Neuronal stem cell (in vitro differentiated cells): ENCODE data around the gene IL19.

Experiments
- DNase-seq: peaks from one replicate; pipeline ENCODE4 v3.0.0-alpha.2; 2013; ENCODE audit warnings: low spot score
- H2AFZ ChIP-seq: one replicate; pipeline ENCODE4 v1.6.1; 2013; ENCODE audit warnings: mild to moderate bottlenecking, low read length, inconsistent platforms
- H2AK5ac ChIP-seq: 2 replicates; pipeline ENCODE4 v1.6.1; 2013; ENCODE audit warnings: low read depth, mild to moderate bottlenecking, inconsistent platforms, low read length, moderate library complexity, mixed read lengths
- H2BK120ac ChIP-seq: 2 replicates; pipeline ENCODE4 v1.6.1; 2013; ENCODE audit warnings: low read depth, mild to moderate bottlenecking, inconsistent platforms, low read length, moderate library complexity, mixed read lengths
- H2BK12ac ChIP-seq: one replicate; pipeline ENCODE4 v1.6.1; 2013; ENCODE audit warnings: low read length, inconsistent platforms
- H2BK15ac ChIP-seq: 2 replicates; pipeline ENCODE4 v1.6.1; 2013; ENCODE audit warnings: mild to moderate bottlenecking, low read length, inconsistent platforms, mixed read lengths
- H2BK5ac ChIP-seq: one replicate; pipeline ENCODE4 v1.6.1; 2013; ENCODE audit warnings: inconsistent platforms, mild to moderate bottlenecking, low read length, moderate library complexity
- H3K14ac ChIP-seq: one replicate; pipeline ENCODE4 v1.6.1; 2013; ENCODE audit warnings: low read length, inconsistent platforms
- H3K18ac ChIP-seq: 2 replicates; pipeline ENCODE4 v1.6.1; 2013; ENCODE audit warnings: low read length, inconsistent platforms
- H3K23ac ChIP-seq: 2 replicates; pipeline ENCODE4 v1.6.1; 2013; ENCODE audit warnings: low read depth, mild to moderate bottlenecking, mixed read lengths, low read length, inconsistent platforms; ENCODE audit not compliant: poor library complexity
- H3K27ac ChIP-seq: replicated peaks from 3 replicates; pipeline ENCODE4 v1.5.1; 2013; ENCODE audit warnings: low read length, inconsistent platforms
- H3K27me3 ChIP-seq, 3 experiments: 2 replicates each; pipeline ENCODE4 v1.6.1; 2013; ENCODE audit warnings: low read length in 3 of 3, mild to moderate bottlenecking in 2 of 3, inconsistent platforms in 1 of 3, low read depth in 1 of 3, mixed read lengths in 1 of 3, moderate library complexity in 1 of 3; ENCODE audit not compliant: control insufficient read depth in 3 of 3, insufficient read depth in 3 of 3
- H3K36me3 ChIP-seq, 2 donors: replicated peaks in 1 of 2; 2 replicates each; pipeline ENCODE4 v1.6.1; 2013; ENCODE audit warnings: low read length in 2 of 2; ENCODE audit not compliant: control insufficient read depth in 2 of 2, insufficient read depth in 2 of 2
- H3K4ac ChIP-seq: 2 replicates; pipeline ENCODE4 v1.6.1; 2013; ENCODE audit warnings: inconsistent platforms, mild to moderate bottlenecking, low read length, moderate library complexity
- H3K4me1 ChIP-seq, 2 donors: 1 replicate in 1 of 2; 2 replicates in 1 of 2; pipeline ENCODE4 v1.6.1; 2013; ENCODE audit warnings: low read length in 2 of 2, low read depth in 1 of 2; ENCODE audit not compliant: control insufficient read depth in 2 of 2, insufficient read depth in 1 of 2
- H3K4me2 ChIP-seq: one replicate; pipeline ENCODE4 v1.6.1; 2013; ENCODE audit warnings: mild to moderate bottlenecking, low read length, inconsistent platforms; ENCODE audit not compliant: insufficient read depth, poor library complexity, severe bottlenecking
- H3K4me3 ChIP-seq, 2 donors: 2 replicates each; pipeline ENCODE4 v1.5.1; 2013; ENCODE audit warnings: low read length in 2 of 2, mild to moderate bottlenecking in 2 of 2, inconsistent platforms in 1 of 2, moderate library complexity in 1 of 2
- H3K79me1 ChIP-seq: one replicate; pipeline ENCODE4 v1.6.1; 2013; ENCODE audit warnings: low read depth, mild to moderate bottlenecking, inconsistent platforms, low read length, moderate library complexity
- H3K9ac ChIP-seq: one replicate; pipeline ENCODE4 v1.6.1; 2013; ENCODE audit warnings: mild to moderate bottlenecking, low read depth, low read length, inconsistent platforms; ENCODE audit not compliant: poor library complexity
- H3K9me3 ChIP-seq, 2 donors: replicated peaks in 1 of 2; 2 replicates each; pipeline versions ENCODE3 to v1.6.1; 2013; ENCODE audit warnings: low read length in 2 of 2, mild to moderate bottlenecking in 2 of 2, inconsistent platforms in 1 of 2, low read depth in 1 of 2, mixed read lengths in 1 of 2, moderate library complexity in 1 of 2; ENCODE audit not compliant: control insufficient read depth in 2 of 2, insufficient read depth in 1 of 2
- H4K8ac ChIP-seq: one replicate; pipeline ENCODE4 v1.6.1; 2013; ENCODE audit warnings: low read depth, mild to moderate bottlenecking, inconsistent platforms, low read length, moderate library complexity
- H4K91ac ChIP-seq: one replicate; pipeline ENCODE4 v1.6.1; 2013; ENCODE audit warnings: low read length, low read depth, mild to moderate bottlenecking, inconsistent platforms; ENCODE audit not compliant: poor library complexity
- WGBS, 2 donors: extraction: QIAGEN DNeasy Blood & Tissue Kit; methylation state at CpG; one replicate each; pipeline ENCODE4 v1.1.7; 2013; ENCODE audit warnings: missing lambda C conversion rate in 2 of 2, mixed read lengths in 1 of 2; ENCODE audit not compliant: insufficient read length in 2 of 2, insufficient replicate concordance in 1 of 2; ENCODE audit errors: extremely low coverage in 2 of 2; 5-methylcytosine and 5-hydroxymethylcytosine counted together

Gene IL19

DNA sequence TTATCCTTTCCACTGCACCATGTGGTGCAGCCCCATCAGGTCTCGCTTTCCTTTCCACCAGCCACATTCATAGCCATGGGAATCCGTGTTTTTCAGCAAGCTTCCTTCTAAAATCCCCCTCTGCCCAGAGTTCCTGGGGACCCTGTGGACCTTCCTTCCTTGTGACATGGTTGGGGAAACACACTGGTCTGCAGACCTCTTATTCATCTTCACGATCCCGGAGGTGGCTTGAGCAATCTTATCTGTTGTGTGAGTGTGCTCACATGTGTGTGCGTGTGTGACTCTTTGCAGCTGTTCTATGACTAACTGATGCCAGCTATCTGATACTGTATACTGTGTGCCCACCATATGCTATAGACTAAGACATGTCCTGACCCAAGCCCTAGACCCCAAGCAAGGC, 17.3 kb downstream of the IL19 start:
- no peak overlapping the region for H3K23ac ChIP-seq
- no peak overlapping the region for H2AFZ ChIP-seq
- H3K9me3 ChIP-seq: no peaks in the 10 kb centered on the region
- H2AK5ac ChIP-seq: no peak overlapping the region
- no peak overlapping the region for H2BK120ac ChIP-seq
- no peak overlapping the region for H3K4me2 ChIP-seq
- no peak for DNase-seq
- H4K8ac ChIP-seq: no peak overlapping the region
- no peaks in the 10 kb centered on the region for H3K36me3 ChIP-seq
- no peak overlapping the region for H2BK5ac ChIP-seq
- H2BK12ac ChIP-seq: no peak overlapping the region
- H2BK15ac ChIP-seq: no peak overlapping the region
- no CpG with 5 or more reads among the region's 5 CpGs for whole genome bisulfite sequencing, 2 donors
- peak overlapping the region in 1 of 2 donors; percentile 48 for H3K4me3 ChIP-seq
- H3K9ac ChIP-seq: no peak overlapping the region
- H3K4me1 ChIP-seq: no peaks in the 10 kb centered on the region
- no peak overlapping the region for H3K14ac ChIP-seq
- H4K91ac ChIP-seq: no peak overlapping the region
- no peak overlapping the region for H3K18ac ChIP-seq
- no peak overlapping the region for H3K27ac ChIP-seq
- no peaks in the 10 kb centered on the region for H3K79me1 ChIP-seq
- no peak overlapping the region for H3K4ac ChIP-seq
- peaks cover 0 to 20% (median 0%) of the 10 kb centered on the region in 3 experiments for H3K27me3 ChIP-seq

GRCh38 chr1:206788487-206789050, 18.0 kb downstream of the IL19 start:
- Histone ChIP-seq H4K91ac (no peak overlapping the region), H3K4me2 (no peak overlapping the region), H3K18ac (no peak overlapping the region), H2BK15ac (no peak overlapping the region), H3K23ac (no peak overlapping the region), H3K14ac (no peak overlapping the region), H3K9ac (no peak overlapping the region), H4K8ac (no peak overlapping the region), H3K9me3 (no peaks in the 10 kb centered on the region), H3K27ac (no peak overlapping the region), H3K4ac (no peak overlapping the region), H2BK120ac (no peak overlapping the region), H3K4me3 (no peak overlapping the region), H2AK5ac (no peak overlapping the region), H3K27me3 (peaks cover 0 to 14% (median 0%) of the 10 kb centered on the region in 3 experiments), H3K36me3 (no peaks in the 10 kb centered on the region), H2BK5ac (no peak overlapping the region), H3K79me1 (no peaks in the 10 kb centered on the region), H3K4me1 (no peaks in the 10 kb centered on the region), H2AFZ (no peak overlapping the region), H2BK12ac (no peak overlapping the region)
- WGBS, 2 donors: no CpG with 5 or more reads among the region's 3 CpGs
- no peak for DNase-seq

DNA sequence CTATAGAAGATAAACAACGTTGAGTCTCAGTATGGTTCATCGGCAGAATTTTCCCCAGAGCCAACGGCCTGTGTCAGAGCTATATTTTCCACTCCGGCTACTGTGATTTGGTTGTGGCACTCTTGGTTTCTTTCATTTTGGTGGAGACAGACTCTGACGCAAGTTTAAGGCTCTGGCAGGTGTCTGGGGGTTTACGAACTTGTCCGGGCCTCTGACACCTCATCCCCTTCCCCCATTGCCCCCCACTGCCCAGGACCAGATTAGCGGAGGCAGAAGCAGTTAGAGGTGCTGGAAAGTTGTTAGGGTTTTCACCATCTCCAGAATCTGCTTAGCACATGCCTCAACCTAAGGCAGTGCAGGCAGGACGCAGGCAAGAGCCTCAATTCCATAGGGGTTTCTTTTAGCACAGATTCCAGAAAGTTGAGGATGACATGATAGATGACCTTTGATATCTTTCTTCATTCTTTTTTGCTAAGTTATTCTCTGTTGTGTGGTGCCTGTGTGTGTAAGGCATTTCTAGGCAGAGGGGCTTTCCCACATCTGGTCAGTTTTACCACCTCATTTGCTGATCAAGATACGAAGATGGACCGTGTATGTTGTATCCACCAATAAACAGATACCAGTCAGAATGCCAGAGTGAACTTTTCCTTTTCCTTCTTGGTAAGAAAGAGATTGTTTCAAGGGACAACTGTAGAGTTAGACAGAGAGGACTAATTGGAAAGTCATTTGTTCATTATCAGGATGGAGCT, 20.1 kb downstream of the IL19 start:
- Histone ChIP-seq H3K4ac (no peak overlapping the region), H3K9me3 (no peaks in the 10 kb centered on the region), H3K18ac (no peak overlapping the region), H3K4me3 (no peak overlapping the region), H3K36me3 (no peaks in the 10 kb centered on the region), H3K4me1 (no peaks in the 10 kb centered on the region), H3K79me1 (no peaks in the 10 kb centered on the region), H3K23ac (no peak overlapping the region), H4K91ac (no peak overlapping the region), H4K8ac (no peak overlapping the region), H3K27ac (no peak overlapping the region), H2AFZ (no peak overlapping the region), H2BK12ac (no peak overlapping the region), H3K27me3 (peaks cover 0 to 3% (median 0%) of the 10 kb centered on the region in 3 experiments), H2BK120ac (no peak overlapping the region), H2BK5ac (no peak overlapping the region), H2AK5ac (no peak overlapping the region), H3K4me2 (no peak overlapping the region), H3K9ac (no peak overlapping the region), H3K14ac (peak overlapping the region; percentile 22), H2BK15ac (no peak overlapping the region)
- DNase-seq: no peak
- WGBS, 2 donors: no CpG with 5 or more reads among the region's 11 CpGs

DNA sequence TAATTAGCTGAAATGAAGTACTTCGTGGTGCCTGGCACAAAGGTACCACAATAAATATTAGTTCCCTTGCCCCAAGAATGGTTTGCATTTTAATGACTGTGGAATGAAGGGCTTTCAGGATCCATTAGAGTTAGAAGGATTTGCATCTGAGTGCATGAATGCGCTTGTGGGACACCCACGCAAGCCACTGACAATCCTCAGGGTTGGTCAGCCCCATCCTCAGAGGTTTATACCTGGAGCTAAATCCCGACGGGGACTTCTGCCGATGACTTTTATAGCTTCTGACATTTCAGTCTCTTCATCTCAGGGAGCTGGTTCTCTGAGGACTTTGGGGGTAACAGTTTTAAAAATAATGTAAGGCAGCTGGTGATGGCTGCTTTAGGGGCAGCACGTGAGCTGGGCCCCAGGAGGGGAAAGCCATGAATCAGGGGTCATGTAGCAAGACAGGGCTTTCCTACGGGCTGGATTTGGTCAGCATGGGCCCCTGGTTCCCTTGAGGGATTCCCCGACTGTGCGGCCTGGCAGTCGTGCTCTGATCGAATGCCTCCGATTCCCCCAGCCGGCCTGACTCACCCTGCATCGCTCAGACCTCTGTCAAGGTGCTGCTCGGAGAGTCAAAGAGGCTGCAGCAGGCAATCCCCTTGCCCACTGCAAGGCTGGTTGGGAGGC, 22.5 kb downstream of the IL19 start:
- Histone ChIP-seq H3K4me3 (no peak overlapping the region), H2BK120ac (no peak overlapping the region), H2BK5ac (no peak overlapping the region), H3K9ac (no peak overlapping the region), H3K36me3 (no peaks in the 10 kb centered on the region), H3K79me1 (no peaks in the 10 kb centered on the region), H3K4me1 (no peaks in the 10 kb centered on the region), H2BK12ac (no peak overlapping the region), H3K27ac (no peak overlapping the region), H2AK5ac (no peak overlapping the region), H2AFZ (no peak overlapping the region), H3K4me2 (no peak overlapping the region), H3K14ac (no peak overlapping the region), H3K4ac (no peak overlapping the region), H3K18ac (no peak overlapping the region), H2BK15ac (no peak overlapping the region), H4K8ac (no peak overlapping the region), H3K9me3 (no peaks in the 10 kb centered on the region), H3K23ac (no peak overlapping the region), H3K27me3 (peaks cover 0 to 3% (median 0%) of the 10 kb centered on the region in 3 experiments), H4K91ac (no peak overlapping the region)
- no peak for DNase-seq
- no CpG with 5 or more reads among the region's 16 CpGs for WGBS, 2 donors
